H1 (cell line): ENCODE measurements around the gene YIF1B. TPM values are rescaled to one million over a fixed set of nuclear protein-coding genes. Genes with fewer than 3 reads are reported as not detected.

Experiments
- CHD1 ChIP-seq: IDR thresholded peaks from 2 replicates; pipeline ENCODE4 v1.6.1; 2012; ENCODE audit warnings: low read depth, low read length, improper control_type of control experiment
- CHD7 ChIP-seq: fragments of 300-600 bp; sonication (generic); IDR thresholded peaks from 2 replicates; pipeline ENCODE4 v1.7.1; 2012; ENCODE audit warnings: low read length, moderate library complexity, mild to moderate bottlenecking, inconsistent platforms; ENCODE audit not compliant: insufficient replicate concordance
- CTCF ChIP-seq, 3 experiments: IDR thresholded peaks; 1 replicate in 2 of 3; 2 replicates in 1 of 3; pipeline versions ENCODE4 v1.5.1 to v1.6.1; 2011; ENCODE audit warnings: low read length in 3 of 3, mild to moderate bottlenecking in 3 of 3, inconsistent platforms in 2 of 3, low read depth in 1 of 3, moderate library complexity in 1 of 3; ENCODE audit not compliant: insufficient read depth in 1 of 3; ENCODE audit errors: control extremely low read depth in 1 of 3
- GTF2F1 ChIP-seq: IDR thresholded peaks from 2 replicates; pipeline ENCODE4 v1.6.1; 2012; ENCODE audit warnings: low read depth, low read length, improper control_type of control experiment, borderline replicate concordance
- HDAC2 ChIP-seq, 2 experiments: fragments of 300-600 bp in 1 of 2; sonication (generic) in 1 of 2; IDR thresholded peaks; 2 replicates each; pipeline ENCODE4 v1.6.1; 2011 to 2012; ENCODE audit warnings: low read depth in 2 of 2, low read length in 2 of 2, mild to moderate bottlenecking in 2 of 2, moderate library complexity in 2 of 2, borderline replicate concordance in 1 of 2, inconsistent platforms in 1 of 2
- NANOG ChIP-seq: IDR thresholded peaks from 2 replicates; pipeline ENCODE4 v1.6.1; 2011; ENCODE audit warnings: low read length, low read depth, mild to moderate bottlenecking, inconsistent platforms; ENCODE audit not compliant: insufficient read depth, poor library complexity, severe bottlenecking
- POLR2AphosphoS5 ChIP-seq: IDR thresholded peaks from 2 replicates; pipeline ENCODE4 v1.6.1; 2011; ENCODE audit warnings: low read depth, low read length
- SUZ12 ChIP-seq: fragments of 200-600 bp; sonication (generic); IDR thresholded peaks from 2 replicates; pipeline ENCODE4 v1.6.1; 2012; ENCODE audit warnings: mild to moderate bottlenecking, inconsistent platforms, low read length, moderate library complexity, mixed read lengths
- polyA plus RNA-seq, 7 experiments: library from polyadenylated mRNA; depleted of rRNA in 3 of 7; stranded (reverse) in 5 of 7; unstranded in 2 of 7; fragments of >200 nt in 5 of 7; fragments of 200-250 nt in 2 of 7; gene quantifications; 1 replicate in 5 of 7; 2 replicates in 1 of 7; 4 replicates in 1 of 7; pipeline versions ENCODE4 v1.2.1 to v1.2.3, GENCODE V29; 2011 to 2013; ENCODE audit warnings: missing spikeins in 2 of 7, mixed read lengths in 2 of 7
- total RNA-seq: library from RNA; stranded (reverse); fragmentation: NEBNext Ultra II Directional; extraction: Animal tissue kit (Norgen Biotek cat#: 25700); gene quantifications from 2 replicates; pipeline ENCODE4 v1.2.1, GENCODE V29; 2021

The YIF1B gene
- total and polyA plus RNA-seq, 2 of the 8 experiments (the other 6 are each of a cell fraction or from before 2014, with no cell fraction given): 89.6 to 305 TPM

GRCh38 chr19:38351865-38352395 lies 36.2 kb upstream of the YIF1B start (continued):
- TF ChIP-seq CHD7: no peak
- TF ChIP-seq SUZ12: no peak
- TF ChIP-seq NANOG: no peak
- TF ChIP-seq CTCF (IDR thresholded peaks at IDR 0.05; ENCODE audit: control extremely low read depth in 1 of 3, insufficient read depth in 1 of 3, low read depth in 1 of 3, low read length in 3 of 3): no peak
- TF ChIP-seq POLR2AphosphoS5: no peak
- no peak for TF ChIP-seq GTF2F1
- TF ChIP-seq CHD1: no peak
- TF ChIP-seq HDAC2 (IDR thresholded peaks at IDR 0.05; ENCODE audit: borderline replicate concordance in 1 of 2, low read depth in 2 of 2, low read length in 2 of 2): no peak
